Muscle of leg (tissue), 11 donors: ENCODE measurements around the gene RNASE4. TPM values are rescaled to one million over a fixed set of nuclear protein-coding genes. Genes with fewer than 3 reads are reported as not detected.
A peak's percentile ranks its signal among the peaks of the same experiment; 100 is the strongest.
"Not testable (repeated sequence)": the region's sequence is repeated elsewhere in the genome, so short reads cannot be mapped to it uniquely, and the experiment has no call there.

Source experiments
- DNase-seq: peaks from one replicate; pipeline ENCODE4 v3.0.0; 2013
- H3K27ac ChIP-seq: one replicate; pipeline ENCODE4 v1.5.1; 2013; ENCODE audit warnings: mild to moderate bottlenecking, low read length, control low read depth
- H3K27me3 ChIP-seq: one replicate; pipeline ENCODE4 v1.6.1; 2013; ENCODE audit warnings: low read length; ENCODE audit not compliant: control insufficient read depth, insufficient read depth
- H3K36me3 ChIP-seq: one replicate; pipeline ENCODE4 v1.6.1; 2013; ENCODE audit warnings: low read length; ENCODE audit not compliant: control insufficient read depth, insufficient read depth
- H3K4me1 ChIP-seq: one replicate; pipeline ENCODE4 v1.6.1; 2013; ENCODE audit warnings: low read length; ENCODE audit not compliant: control insufficient read depth, insufficient read depth
- H3K4me3 ChIP-seq: one replicate; pipeline ENCODE4 v1.5.1; 2013; ENCODE audit warnings: low read length, control low read depth
- H3K9me3 ChIP-seq: replicated peaks from 2 replicates; pipeline ENCODE4 v1.6.1; 2013; ENCODE audit warnings: low read depth, low read length; ENCODE audit not compliant: control insufficient read depth
- WGBS: methylation state at CpG from one replicate; pipeline ENCODE4 v1.1.5; 2013; ENCODE audit warnings: missing lambda C conversion rate; ENCODE audit not compliant: insufficient coverage; 5-methylcytosine and 5-hydroxymethylcytosine counted together
- polyA plus RNA-seq, 8 donors: library from polyadenylated mRNA; unstranded; fragments of 120-200 nt; gene quantifications; one replicate each; pipeline versions ENCODE4 v1.2.1 to v1.2.3, GENCODE V29; 2013; ENCODE audit warnings: inconsistent platforms in 1 of 8, low replicate concordance in 1 of 8; ENCODE audit not compliant: insufficient read length in 8 of 8, insufficient read depth in 1 of 8
- total RNA-seq: library from RNA; stranded (reverse); fragments of 120-200 nt; gene quantifications from one replicate; pipeline ENCODE4 v1.2.4, GENCODE V29; 2013

Gene RNASE4
- total and polyA plus RNA-seq, 9 donors: 2.4 to 18.4 (median 5.5) TPM

DNA sequence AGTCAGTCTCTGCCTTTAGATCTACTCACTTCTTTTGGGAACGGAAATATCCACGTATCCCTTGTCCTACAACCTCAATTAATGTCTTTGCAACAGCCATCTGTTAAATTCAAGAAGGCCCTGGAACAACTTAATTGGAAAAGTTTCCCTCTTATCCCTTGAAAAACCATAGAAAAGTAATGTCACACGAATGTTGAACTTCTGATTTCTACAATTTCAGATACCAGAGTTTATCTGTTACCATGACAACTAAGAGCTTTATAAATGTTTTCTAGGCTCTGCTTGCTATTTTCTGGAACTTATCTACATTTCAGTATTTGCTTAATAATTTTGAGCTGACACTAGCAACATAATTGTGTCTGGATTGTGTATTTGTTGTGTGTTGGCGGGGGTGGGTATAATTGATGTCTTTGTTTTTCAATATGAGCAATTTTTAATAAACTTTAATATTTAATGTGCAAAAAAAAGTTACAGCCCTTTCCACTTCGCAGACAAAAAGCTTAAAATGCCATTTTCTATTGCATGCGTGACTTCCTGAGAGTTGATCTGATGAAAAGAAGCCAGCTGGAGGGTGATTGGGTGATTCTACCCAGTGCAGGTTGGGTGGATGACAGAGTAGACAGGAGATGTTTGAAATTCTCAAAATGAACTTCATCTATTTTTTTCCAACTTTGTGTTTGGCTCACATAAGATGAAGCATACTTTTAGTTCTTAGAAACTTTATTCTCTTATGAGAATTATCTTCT is 49.5 kb downstream of the RNASE4 start:
- Histone ChIP-seq H3K4me1 (no peaks in the 10 kb centered on the region), H3K4me3 (no peak overlapping the region), H3K36me3 (no peaks in the 10 kb centered on the region), H3K27ac (no peak overlapping the region), H3K27me3 (no peaks in the 10 kb centered on the region), H3K9me3 (no peaks in the 10 kb centered on the region)
- peak; percentile 19 for DNase-seq
- WGBS: 18% methylated on average over 2 of the region's 6 CpGs

DNA sequence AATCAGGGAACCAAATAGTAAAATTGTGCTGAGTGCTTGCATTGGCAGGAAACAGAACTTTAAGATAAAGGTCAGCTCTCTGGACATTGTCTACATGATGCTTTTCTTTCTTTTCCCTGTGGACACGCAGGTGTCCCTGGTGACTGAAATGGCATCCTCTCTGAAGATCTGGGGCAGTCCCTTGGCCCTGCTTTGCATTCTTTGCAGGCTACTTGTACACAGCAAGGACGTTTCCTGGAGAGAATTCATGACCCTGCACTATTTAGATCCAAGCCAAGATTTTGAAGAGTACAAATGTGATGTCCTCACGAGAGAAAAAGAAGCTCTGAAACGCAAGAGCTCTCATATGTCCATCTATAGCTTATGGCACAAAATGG is 50.1 kb downstream of the RNASE4 start:
- no peaks in the 10 kb centered on the region for H3K27me3 ChIP-seq
- no peaks in the 10 kb centered on the region for H3K36me3 ChIP-seq
- no peaks in the 10 kb centered on the region for H3K4me1 ChIP-seq
- WGBS: 64% methylated on average over 1 of the region's 4 CpGs
- H3K27ac ChIP-seq: no peak overlapping the region
- H3K4me3 ChIP-seq: no peak overlapping the region
- no peak for DNase-seq
- no peaks in the 10 kb centered on the region for H3K9me3 ChIP-seq

DNA sequence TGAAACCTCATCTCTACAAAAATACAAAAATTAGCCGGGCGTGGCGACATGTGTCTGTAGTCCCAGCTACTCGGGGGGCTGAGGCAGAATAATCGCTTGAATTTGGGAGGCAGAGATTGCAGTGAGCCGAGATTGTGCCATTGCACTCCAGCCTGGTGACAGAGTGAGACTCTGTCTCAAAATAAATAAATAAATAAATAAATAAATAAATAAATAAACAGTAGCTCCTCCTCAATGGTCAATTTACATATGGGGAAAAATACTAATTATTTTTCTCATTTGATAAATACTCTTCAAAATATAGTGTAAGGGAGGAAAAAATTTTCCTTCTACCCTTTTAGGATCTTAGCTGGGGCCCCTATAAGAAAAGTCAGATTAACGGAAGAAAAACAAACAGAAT is 53.9 kb downstream of the RNASE4 start:
- not testable (repeated sequence) for H3K36me3 ChIP-seq, H3K27ac ChIP-seq, H3K9me3 ChIP-seq, H3K4me3 ChIP-seq, H3K27me3 ChIP-seq, DNase-seq, H3K4me1 ChIP-seq
- WGBS: no CpG with 5 or more reads among the region's 7 CpGs

DNA sequence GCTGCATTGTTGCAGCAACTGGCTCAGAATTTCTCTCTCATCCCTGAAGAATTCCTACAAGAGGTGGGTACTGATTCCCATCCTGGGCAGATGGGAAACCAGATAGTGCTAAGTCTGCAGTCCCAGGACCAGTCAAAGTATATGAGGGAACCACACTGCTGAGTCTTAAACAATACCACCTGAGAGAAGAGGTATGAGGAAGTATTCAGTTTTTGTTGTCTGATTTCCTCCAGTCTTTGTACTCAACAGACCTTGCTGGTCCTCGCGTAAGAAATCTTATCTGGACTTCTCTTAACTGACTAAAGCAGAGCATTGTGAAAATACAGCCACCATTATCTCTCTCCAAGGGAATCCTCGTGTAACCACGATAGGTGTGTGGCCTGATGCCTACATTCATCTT is 57.8 kb downstream of the RNASE4 start:
- Histone ChIP-seq H3K9me3 (no peaks in the 10 kb centered on the region), H3K4me1 (no peaks in the 10 kb centered on the region), H3K27ac (no peak overlapping the region), H3K36me3 (no peaks in the 10 kb centered on the region), H3K27me3 (no peaks in the 10 kb centered on the region), H3K4me3 (no peak overlapping the region)
- no CpG with 5 or more reads among the region's 4 CpGs for WGBS
- DNase-seq: no peak

DNA sequence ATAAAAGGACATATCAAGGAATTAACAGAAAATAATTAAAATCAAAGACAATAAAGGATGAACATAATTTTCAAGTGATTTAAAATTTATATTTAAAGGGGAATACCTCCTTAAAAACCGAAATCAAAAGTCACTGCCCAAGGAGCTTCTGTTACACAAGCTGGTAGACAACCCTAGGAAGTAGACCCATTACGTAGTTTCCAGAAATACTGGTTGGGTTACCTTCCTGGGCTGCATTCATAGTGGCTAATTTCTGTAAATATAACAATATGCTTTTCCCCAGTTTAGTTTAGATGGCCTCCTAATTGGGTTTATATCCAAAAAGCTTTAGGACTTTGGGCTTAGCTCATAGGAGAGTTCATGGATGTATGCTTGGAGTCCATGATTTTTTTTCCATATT is 59.2 kb downstream of the RNASE4 start:
- no peaks in the 10 kb centered on the region for H3K9me3 ChIP-seq
- no CpG with 5 or more reads among the region's 2 CpGs for WGBS
- no peaks in the 10 kb centered on the region for H3K4me1 ChIP-seq
- no peak overlapping the region for H3K27ac ChIP-seq
- H3K27me3 ChIP-seq: no peaks in the 10 kb centered on the region
- no peak overlapping the region for H3K4me3 ChIP-seq
- H3K36me3 ChIP-seq: no peaks in the 10 kb centered on the region
- no peak for DNase-seq

DNA sequence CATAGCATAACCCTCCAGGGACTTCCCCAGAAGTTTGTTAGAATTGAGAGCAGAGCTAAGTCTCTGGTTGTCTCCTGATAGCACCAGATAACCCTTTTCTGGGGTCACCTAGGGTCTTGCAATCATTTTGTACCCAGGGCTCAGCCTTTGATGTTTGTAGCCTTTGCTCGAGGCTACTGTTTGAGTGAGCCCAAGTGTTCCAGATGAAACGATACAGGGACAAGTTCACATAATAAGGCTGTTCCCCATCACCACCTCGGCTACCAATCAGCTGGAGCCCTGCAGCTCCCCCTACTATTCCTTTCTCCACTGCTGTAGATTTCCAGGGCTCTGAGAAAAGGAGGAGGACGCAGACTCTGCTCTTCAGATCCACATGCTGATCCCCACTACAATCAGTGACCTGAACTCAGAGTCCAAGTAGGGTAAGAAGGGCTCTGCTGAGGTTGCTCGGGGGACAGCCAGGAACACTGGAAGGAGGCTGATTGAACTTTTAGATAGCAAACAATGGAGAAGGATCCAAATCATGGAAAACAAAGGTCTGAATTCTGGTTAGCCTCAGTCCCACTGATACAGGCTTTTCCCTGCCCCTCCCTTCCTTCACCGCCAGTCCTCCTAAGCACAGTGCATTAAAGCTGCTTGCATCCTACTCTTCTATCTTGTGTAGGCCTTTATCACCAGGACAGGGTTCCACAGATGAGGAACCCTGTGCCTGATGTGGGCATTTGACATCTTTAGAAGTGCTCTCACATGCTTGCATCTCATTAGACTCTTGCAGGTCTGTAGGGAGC is 61.4 kb downstream of the RNASE4 start, which contains the start of gene EDDM3A:
TSS of gene EDDM3A (plus strand) at position 317 of the 788 bp plus-strand sequence. CDS start 1,694 bp downstream, outside the sequence.
- H3K27me3 ChIP-seq: no peaks in the 10 kb centered on the region
- no peaks in the 10 kb centered on the region for H3K4me1 ChIP-seq
- H3K36me3 ChIP-seq: no peaks in the 10 kb centered on the region
- H3K4me3 ChIP-seq: no peak within 1 kb of the TSS
- no peak for DNase-seq
- WGBS: 67% methylated on average over 4 of the region's 6 CpGs
- H3K27ac ChIP-seq: no peak within 1 kb of the TSS
- no peaks in the 10 kb centered on the region for H3K9me3 ChIP-seq

DNA sequence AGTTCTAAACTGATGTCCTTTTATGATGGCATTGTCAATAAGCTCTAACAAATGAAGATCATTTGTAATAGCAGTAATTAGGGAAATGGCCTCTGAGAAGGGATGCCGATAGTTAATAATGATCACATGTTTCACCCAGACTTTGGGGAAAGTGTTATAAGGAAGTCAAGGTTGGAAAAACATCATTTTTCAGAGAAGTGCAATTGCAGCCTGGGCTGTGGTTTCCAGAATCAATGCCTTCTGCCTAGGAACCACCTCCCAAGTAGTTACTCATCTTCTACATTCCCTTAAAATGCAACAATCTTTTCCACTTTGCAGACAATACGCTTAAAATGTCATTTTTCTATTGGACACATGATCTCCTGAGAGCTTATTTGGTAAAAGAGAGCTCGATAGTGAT is 62.2 kb downstream of the RNASE4 start:
- Histone ChIP-seq H3K27me3 (no peaks in the 10 kb centered on the region), H3K27ac (no peak overlapping the region), H3K4me1 (no peaks in the 10 kb centered on the region), H3K9me3 (no peaks in the 10 kb centered on the region), H3K4me3 (no peak overlapping the region), H3K36me3 (no peaks in the 10 kb centered on the region)
- no CpG with 5 or more reads among the region's 3 CpGs for WGBS
- no peak for DNase-seq

DNA sequence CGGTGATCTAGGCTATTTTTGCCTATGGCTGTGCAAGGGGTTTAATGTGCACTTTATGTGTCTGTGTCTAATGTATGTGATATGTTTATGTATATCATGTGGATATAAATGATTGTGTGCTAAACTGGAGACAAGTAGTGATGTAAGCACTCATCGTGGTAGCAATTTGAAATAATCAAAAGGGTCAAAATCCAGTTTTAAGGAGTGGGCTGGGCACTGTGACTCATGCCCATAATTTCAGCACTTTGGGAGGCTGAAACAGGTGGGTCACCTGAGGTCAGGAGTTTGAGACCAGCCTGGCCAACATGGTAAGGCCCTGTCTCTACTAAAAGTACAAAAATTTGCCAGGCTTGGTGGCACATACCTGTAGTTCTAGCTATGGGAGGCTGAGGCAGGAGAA is 64.1 kb downstream of the RNASE4 start:
- Histone ChIP-seq H3K27me3 (no peaks in the 10 kb centered on the region), H3K36me3 (no peaks in the 10 kb centered on the region), H3K4me3 (no peak overlapping the region), H3K27ac (no peak overlapping the region), H3K4me1 (no peaks in the 10 kb centered on the region), H3K9me3 (peaks cover 7% of the 10 kb centered on the region)
- 86% methylated on average over 2 of the region's 2 CpGs for WGBS
- DNase-seq: no peak

DNA sequence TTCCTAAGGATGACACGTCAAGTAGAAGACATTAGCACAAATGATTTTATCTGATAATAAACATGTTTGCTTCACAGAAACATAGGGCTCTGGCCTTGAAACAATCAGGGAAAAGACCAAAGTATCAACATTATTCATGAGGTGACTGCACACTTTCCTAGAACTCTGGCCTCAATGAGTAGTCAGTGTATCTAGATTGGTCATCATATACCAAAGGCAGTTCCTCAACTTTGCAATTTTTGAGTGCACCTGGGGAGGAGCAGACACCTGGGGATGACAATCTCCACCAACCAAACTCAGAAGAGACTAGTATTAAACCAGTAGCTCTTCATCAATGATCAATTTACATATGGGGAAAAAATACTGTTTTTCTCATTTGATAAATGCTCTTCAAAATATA is 65.8 kb downstream of the RNASE4 start:
- DNase-seq: no peak
- H3K4me3 ChIP-seq: no peak overlapping the region
- no peak overlapping the region for H3K27ac ChIP-seq
- H3K4me1 ChIP-seq: no peaks in the 10 kb centered on the region
- no peaks in the 10 kb centered on the region for H3K36me3 ChIP-seq
- peaks cover 7% of the 10 kb centered on the region for H3K9me3 ChIP-seq
- WGBS: no CpG with 5 or more reads among the region's 1 CpG
- H3K27me3 ChIP-seq: no peaks in the 10 kb centered on the region
